HG02943 (cell line): ENCODE data around the gene MZT2A.
A peak's percentile ranks its signal among the peaks of the same experiment; 100 is the strongest.
"Not testable (repeated sequence)": the region's sequence is repeated elsewhere in the genome, so short reads cannot be mapped to it uniquely, and the experiment has no call there.

ENCODE experiments used
- ATAC-seq: cut with Tn5 transposase; IDR thresholded peaks from one replicate; pipeline ENCODE4 v1.9.1; 2021; ENCODE audit warnings: mild to moderate bottlenecking, low read depth, moderate library complexity; ENCODE audit not compliant: unreplicated experiment

Gene MZT2A, protein sequence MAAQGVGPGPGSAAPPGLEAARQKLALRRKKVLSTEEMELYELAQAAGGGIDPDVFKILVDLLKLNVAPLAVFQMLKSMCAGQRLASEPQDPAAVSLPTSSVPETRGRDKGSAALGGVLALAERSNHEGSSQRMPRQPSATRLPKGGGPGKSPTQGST

DNA sequence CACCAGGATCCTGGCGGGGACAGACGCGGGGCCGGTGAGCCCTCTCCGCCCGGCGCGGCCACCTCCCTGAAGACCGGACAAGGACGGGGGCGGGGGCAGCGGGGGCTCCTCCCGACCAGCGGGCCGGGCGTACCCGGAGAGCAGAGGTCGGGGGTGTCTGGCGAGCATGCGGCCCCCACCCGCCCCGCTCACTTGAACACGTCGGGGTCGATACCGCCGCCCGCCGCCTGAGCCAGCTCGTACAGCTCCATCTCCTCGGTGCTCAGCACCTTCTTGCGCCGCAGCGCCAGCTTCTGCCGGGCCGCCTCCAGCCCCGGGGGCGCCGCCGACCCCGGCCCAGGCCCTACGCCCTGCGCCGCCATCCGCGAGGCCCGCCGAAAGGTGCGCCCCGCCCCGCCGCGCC, at the start of gene MZT2A:
Gene MZT2A, minus strand, starts transcription at position 383 of the 403 bp plus-strand sequence. Its CDS starts 21 bp downstream, at position 362.
- peak; percentile 6 for ATAC-seq

DNA sequence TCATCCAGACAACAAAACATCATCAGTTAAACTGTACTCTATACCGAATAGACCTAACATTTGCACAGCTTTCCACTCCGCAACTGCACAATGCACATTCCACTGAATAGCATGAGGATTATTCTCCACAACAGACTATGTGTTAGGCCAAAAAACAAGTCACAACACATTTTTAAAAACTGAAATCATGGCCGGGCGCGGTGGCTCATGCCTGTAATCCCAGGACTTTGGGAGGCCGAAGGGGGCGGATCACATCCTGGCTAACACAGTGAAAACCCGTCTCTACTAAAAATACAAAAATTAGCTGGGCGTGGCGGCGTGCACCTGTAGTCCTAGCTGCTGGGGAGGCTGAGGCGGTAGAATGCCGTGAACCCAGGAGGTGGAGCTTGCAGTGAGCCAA, 46.7 kb upstream of the MZT2A start:
- ATAC-seq, result not testable (repeated sequence)

DNA sequence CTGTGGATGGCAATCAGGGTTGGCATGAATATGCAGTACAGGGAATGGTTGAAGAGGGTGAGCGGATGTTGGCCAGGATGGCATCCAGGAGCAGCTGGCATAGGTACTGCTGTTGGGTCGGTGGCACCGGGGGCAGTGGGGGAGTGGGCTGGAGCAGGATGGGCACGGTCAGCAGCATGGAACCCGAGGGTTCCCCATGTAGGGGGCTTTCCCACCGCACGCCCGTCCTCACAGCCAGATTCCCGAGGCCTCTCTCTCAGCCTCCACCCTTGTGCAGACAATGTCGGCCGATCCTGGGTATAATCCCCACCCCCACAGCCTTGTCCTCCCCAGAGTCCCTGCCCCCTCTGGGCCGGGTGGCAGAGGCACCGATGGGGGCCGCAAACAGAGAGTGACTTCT, 44.6 kb upstream of the MZT2A start:
- ATAC-seq, result not testable (repeated sequence)

DNA sequence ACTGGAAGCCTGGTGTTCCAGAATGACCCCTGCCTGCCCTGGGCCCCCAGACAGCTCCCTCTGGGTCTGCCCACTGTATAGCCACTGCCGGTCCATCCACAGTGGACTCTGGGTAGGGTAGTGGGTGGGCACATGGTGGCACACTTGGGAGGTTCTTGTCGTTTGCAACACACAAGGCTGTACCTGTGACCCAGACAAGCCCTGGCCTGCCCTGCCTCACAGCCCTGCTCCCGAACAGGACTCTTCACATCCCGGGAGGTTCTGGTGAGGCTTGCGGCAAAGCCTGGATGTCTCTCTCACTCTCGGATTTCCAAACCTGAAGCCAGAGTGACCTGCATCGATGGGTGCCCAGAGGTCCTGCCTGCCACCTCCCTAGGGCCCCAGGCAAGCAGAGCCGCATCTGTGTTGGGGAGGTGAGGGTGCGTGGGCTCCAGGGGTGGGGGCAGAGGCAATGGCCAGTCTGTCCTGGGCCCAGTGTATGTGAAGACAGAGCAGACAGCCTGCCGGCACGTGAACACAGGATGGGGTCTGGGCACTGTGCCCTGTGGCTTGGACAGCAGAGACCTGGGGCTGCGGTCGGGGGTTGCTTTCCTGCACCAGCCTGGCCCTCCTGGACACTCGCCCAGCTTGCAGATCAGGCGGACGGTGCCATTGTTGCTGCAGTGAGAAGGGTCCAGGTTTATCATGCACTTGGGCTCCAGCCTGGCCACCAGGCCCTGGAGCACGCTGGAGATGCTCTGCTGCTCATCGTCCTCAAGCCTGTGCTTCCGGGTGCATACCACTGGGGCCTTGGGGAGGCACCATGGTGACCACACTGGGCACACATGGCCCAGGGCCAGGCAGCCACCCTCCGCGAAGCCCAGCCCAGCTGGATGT, 44.0 kb upstream of the MZT2A start:
- ATAC-seq, result not testable (repeated sequence)

DNA sequence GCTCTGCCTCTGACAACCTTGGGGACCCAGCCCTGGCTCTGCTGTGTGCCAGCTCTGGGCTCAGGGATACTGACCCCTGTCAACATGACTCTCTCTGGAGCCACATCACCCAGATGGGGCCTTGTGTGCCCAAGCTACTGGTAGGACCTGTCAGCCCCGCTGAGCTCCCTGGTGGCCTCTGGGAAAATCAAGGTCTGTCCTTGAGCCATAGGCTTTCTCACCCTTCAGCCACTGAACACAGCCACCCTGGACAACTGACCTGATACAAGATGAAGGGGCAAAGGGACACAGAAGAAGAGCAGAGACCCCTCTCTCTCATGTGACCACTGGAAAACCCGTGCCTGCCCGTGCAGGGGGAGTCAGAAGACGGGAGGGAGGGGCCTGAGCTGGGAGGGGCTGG, 43.3 kb upstream of the MZT2A start:
- no peak for ATAC-seq

DNA sequence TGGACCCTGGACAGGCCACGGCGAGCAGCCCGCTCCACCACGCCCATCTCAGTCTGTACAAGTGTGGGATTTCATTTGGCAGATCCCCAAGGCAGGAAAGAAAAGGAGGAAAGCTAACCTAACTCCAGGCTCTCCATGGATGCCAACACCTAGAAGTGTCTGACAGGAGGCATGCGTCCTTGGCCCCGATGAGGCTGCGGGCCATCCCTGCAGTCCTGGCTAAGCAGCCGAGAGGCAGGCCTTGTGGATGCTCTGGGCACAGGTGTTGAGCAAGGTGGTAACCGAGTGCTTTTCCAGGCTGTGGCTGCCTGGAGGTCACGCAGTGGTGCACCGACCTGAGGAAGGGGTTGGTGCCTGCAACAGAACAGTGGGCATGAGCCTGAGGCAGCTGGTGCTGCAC, 42.8 kb upstream of the MZT2A start:
- ATAC-seq, result not testable (repeated sequence)

DNA sequence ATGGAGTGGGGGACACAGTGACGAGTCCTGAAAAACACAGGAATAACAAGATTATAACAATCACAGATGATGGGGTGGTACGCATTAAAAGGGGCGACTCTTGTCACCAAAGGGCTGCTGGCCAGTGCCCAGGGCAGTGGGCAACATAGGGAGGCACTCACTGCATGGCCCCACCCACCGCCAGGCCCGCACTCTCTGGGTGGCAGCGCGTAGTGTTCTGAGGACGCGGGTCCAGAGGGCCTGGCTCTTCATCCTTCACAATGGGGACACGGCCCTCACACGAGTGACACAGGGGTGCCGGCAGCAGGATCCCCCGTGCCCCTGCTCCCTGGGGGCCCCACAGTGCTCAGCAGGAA, 42.1 kb upstream of the MZT2A start:
- ATAC-seq, result not testable (repeated sequence)

DNA sequence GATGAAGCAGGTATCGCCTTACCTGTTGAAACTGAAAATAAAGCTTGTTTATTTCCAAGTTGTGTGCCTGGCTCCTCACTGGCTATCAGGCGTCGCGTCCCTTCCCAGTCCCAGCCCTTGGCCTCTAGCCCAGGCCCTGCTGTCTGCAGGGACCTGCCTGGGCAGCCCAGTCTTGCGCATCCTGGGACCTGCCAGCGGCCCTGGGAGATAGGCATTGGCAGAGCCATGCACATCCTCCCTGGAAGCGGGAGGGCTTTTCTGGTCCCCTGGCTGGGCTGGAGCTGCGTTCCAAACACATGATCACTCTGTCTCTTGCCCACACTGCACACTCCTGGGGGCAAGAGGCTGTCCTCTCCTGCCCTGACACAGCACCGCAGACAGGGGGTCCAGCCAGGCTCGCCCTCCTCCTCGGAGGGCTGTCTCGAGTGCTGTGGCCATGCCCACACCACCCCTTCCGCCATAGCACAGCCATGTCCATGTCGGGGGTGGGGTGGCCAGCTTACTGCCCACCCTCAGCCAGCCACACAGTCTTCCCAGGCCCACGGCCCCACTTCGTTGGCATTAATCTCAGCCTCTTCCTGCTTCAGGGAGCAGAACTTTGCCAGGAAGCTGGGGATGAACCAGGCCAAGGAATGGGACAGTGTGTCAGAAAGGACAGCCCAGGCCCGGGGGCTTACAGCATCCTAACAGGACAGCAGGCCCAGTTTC, 41.6 kb upstream of the MZT2A start:
- ATAC-seq, result not testable (repeated sequence)

DNA sequence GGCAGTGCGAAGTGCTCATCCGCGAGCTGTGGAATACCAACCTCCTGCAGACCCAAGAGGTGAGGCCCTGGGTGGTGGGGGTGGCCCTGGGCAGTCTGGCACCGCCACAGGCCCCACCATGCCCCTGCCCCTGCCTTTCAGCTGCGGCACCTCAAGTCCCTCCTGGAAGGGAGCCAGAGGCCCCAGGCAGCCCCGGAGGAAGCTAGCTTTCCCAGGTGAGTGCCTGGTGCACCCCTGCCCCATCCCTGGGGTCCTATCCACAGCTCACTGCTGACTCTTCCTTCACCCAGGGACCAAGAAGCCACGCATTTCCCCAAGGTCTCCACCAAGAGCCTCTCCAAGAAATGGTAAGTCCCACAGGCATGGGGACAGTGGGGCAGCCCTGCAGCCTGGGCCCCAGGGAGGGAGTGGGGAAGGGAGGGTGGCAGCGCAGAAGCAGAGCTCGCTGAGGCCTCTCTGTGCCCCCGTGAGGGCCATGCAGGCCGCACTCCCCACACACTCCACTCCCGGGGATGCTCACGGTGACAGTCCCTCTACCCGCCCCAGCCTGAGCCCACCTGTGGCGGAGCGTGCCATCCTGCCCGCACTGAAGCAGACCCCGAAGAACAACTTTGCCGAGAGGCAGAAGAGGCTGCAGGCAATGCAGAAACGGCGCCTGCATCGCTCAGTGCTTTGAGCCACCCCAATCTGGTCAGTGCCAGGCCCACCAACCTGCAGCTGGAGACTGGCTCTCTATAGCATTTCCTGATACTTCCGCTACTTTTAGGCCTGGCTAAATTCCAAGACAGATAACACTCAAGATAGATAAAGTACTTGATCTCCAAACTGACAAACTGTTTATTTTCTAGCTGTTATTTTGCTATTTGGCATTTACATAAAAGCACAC, 40.8 kb upstream of the MZT2A start:
- not testable (repeated sequence) for ATAC-seq

DNA sequence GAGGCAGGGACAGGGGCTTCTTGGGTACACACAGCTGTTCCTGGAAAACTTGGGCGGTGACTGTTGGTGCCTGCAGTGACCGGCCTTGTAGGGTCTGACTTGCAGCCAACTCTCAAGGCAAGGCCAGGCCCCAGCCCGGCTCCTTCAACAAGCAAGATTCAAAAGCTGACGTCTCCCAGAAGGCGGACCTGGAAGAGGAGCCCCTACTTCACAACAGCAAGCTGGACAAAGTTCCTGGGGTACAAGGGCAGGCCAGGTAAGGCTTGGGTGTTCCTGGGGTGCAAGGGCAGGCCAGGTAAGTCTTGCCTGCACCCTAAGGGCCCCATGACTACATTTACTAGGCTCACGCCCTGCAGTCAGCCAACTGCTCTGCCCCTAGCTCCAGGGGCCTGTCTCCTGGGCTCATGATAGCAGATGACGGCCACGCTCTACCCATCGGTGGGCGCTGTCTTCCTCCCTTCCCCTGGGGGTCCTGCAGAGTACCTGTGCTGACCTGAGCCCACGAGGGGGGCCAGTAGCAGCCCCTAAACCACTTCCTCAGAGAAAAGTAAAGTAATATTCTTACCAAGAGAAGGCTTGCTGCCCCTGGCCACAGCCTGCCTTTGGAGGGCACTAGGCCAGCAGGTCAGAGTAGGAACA, 39.5 kb upstream of the MZT2A start:
- ATAC-seq, result not testable (repeated sequence)

DNA sequence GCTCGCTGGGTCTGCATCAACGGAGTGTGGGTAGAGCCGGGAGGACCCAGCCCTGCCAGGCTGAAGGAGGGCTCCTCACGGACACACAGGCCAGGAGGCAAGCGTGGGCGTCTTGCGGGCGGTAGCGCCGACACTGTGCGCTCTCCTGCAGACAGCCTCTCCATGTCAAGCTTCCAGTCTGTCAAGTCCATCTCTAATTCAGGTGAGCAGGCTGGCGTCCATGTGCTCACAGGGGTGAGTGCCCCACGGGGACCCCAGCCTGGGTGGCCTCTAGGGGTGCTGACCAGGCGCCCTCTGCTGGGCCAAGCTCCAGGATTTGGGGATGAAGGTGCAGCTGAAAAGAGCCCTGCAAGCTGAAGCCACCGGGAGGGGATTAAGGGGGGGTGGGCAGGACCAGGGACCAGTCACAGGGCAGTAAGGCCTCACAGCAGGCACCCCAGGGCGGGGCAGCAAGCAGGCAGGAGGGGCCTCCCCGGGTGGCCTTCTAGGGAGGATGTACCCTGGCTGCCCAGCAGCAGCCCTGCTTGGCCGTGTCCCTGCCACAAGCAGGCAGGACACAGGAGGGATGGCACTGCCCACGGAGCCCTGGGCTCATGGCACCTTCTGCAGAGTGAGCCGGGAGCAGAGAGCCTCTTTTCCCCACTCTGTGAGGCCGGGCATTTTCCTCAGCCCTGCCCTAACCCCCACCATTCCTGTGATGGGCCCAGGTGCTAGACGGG, 38.6 kb upstream of the MZT2A start:
- not testable (repeated sequence) for ATAC-seq

DNA sequence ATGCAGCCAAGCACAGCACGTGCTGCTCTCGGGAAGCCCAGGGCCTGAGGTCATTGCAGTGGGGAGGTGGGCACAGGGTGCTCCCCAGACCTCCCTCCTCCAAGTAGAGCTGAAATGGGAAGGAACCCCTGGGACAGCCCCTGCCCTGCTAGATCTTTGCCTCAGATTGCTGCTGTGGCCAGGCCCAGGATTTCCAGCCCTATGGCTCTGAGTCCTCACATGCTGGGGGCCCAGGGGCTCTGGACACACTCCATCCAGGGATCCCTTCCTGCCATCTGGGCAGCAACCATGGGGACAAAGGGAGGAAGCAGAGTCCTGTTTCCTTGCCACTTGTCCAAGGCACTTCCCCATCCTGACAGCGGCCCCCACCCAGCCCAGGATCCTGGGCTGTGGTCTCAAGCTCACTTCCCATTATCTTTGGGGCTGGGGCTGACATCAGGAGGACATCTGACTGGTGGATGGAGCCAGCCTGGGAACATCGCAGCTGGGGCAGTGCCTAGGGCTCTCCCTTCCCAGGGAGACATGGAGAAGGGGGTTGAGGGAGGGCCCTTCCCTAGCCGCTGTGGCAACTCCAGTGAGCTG, 37.8 kb upstream of the MZT2A start:
- not testable (repeated sequence) for ATAC-seq

DNA sequence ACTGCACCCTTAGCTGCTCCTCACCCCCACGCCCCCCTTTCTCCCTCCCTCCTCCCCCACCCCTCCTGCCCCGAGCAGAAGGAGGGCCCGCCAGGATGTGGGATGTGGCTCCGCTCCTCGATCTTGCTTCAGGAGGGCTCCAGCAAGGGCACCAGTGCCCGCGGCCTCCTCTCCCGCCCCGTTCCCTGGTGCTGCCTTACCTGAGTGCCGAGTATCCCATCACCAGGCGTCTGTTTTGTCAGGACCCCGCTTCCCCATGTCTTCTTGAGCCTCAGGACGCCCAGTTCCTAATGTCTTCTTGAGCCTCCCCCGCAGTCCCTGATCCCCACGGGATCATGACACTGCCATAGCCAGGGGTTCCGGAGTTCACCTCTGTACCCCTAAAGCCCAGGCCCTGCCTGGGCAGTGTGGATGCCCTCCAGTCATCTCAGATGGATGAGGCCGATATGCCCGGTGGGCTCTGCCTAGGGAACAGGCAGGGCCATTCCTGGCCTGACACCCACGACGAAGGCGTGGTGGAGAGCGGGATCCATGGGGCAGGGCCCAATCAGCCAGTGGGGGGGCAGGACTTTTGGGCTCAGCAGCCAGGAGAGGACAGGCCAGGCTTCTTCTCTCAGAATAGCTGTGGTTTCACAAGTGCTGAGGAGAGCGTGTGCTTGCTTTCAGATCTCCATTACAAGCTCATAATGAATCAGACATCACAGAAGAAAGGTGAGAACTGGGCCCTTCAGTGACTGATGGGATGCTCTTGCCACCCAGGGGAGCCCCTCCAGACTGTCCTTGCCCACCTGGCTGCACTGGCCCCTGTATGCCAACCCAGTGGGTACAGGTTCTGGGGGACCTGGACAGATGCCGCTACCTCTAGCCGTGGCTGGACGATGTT, 37.0 kb upstream of the MZT2A start:
- ATAC-seq, result peak; percentile 41

DNA sequence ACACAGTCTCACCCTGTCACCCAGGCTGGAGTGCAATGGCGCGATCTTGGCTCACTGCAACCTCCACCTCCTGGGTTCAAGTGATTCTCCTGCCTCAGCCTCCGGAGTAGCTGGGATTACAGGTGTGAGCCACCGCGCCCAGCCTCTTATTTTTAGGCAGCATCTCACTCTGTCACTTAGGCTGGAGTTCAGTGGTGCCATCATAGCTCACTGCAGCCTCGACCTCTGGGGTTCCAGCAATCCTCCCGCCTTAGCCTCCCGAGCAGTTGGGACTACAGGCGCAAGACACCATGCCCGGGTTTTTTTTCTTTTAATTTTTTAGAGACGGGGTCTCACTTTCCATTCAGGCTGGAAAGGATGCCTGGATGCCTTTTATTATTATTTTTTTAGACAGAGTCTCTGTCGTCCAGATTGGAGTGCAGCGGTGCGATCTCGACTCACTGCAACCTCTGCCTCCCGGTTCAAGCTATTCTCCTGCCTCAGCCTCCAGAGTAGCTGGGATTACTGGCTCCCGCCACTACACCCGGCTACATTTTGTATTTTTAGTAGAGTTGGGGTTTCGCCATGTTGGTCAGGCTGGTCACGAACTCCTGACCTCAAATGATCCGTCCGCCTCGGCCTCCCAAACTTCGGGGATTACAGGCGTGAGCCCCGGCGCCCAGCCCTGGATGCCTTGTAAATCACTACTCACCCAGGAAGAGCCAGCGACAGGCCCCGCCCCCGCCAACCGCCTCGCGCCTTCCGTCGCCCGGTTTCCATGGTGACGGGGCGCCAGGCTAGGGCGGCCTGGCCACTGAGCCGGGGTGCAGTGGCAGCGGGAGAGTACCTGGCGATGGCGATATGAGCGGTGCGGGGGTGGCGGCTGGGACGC, 35.2 kb upstream of the MZT2A start, which contains the start of gene CCDC74A:
Gene CCDC74A, plus strand, starts transcription at position 758 of the 871 bp plus-strand sequence. Its CDS starts 83 bp downstream, at position 841.
- ATAC-seq, result peak; percentile 86

DNA sequence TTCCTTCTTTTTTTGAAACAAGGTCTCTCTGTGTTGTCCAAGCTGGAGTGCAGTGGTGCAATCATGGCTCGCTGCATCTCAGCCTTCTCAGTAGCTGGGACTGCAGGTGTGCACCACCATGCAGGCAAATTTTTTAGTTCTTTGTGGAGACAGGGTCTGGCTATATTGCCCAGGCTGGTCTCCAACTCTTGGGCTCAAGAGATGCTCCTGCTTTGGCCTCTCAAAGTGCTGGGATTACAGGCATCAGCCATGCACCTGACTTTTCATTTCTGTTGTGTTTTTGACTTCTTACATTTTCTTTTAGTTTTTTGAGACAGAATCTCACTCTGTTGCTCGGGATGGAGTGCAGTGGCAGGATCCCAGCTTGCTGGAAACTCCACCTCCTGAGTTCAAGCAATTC, 33.1 kb upstream of the MZT2A start:
- ATAC-seq, result not testable (repeated sequence)

DNA sequence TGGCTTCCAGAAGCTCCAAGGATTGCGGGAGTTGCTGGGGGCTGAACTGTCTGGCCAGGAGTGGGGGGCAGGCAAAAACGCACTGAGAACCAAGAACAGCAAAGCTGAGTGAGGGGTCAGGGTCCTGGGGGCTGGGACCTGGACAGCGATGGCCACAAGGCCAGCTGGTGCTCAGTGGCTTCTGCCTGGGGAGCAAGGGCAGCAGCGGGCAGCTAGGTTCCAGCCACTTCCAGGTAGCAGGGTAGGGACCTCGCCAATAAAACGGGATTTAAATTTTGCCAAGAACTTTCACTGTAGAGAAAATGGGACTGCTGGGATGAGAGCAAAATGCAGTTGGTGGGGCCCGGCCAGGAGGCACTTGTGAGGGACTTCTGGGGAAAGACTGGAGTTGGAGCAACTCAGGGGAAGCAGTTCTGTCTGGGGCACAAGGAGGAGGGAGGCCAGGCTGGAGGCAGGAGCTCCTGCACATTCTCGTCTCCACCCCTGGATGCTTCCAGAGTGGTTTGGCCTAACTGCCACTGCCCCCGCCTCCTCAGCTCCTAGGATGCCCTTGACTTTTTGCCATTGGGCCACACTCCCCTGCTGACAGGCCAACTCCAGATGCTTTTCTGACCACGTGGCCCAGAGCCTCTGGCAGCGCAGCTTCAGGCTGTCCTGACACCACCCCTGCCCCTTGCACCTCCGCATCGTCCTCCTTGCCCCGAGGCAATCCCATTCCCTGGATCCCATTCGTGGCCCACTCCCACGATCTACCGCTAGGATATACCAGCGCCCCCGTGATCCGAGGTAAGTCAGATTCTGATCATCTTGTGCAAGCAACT, 30.0 kb upstream of the MZT2A start:
- no peak for ATAC-seq
